HEK293 (cell line): ENCODE data around the gene PPOX.
A peak's percentile ranks its signal among the peaks of the same experiment; 100 is the strongest.

Experiments used
- GFI1B ChIP-seq: fragments of 450-650 bp; formaldehyde crosslinking; IDR thresholded peaks from 2 replicates; pipeline ENCODE4 v1.5.1; 2016; ENCODE audit warnings: missing biosample characterization, missing genetic modification characterization
- GLIS1 ChIP-seq: fragments of 450-650 bp; formaldehyde crosslinking; IDR thresholded peaks from 2 replicates; pipeline ENCODE4 v1.5.1; 2016; ENCODE audit warnings: missing biosample characterization, missing genetic modification characterization
- KLF10 ChIP-seq: fragments of 450-650 bp; IDR thresholded peaks from 2 replicates; pipeline ENCODE4 v1.5.1; 2018; ENCODE audit warnings: missing biosample characterization, mild to moderate bottlenecking, missing genetic modification characterization
- SP2 ChIP-seq: fragments of 450-650 bp; formaldehyde crosslinking; IDR thresholded peaks from 2 replicates; pipeline ENCODE4 v1.5.1; 2016; ENCODE audit warnings: missing biosample characterization, missing genetic modification characterization
- ZBTB11 ChIP-seq: fragments of 450-650 bp; formaldehyde crosslinking; conservative IDR thresholded peaks from 2 replicates; pipeline ENCODE4 v1.5.1; 2016; ENCODE audit warnings: low read depth, missing biosample characterization, missing genetic modification characterization
- ZBTB17 ChIP-seq: fragments of 450-650 bp; formaldehyde crosslinking; IDR thresholded peaks from 2 replicates; pipeline ENCODE4 v1.5.1; 2016; ENCODE audit warnings: missing biosample characterization, missing genetic modification characterization
- ZBTB20 ChIP-seq: fragments of 450-650 bp; formaldehyde crosslinking; IDR thresholded peaks from 2 replicates; pipeline ENCODE4 v1.5.1; 2016; ENCODE audit warnings: missing biosample characterization, missing genetic modification characterization
- ZBTB21 ChIP-seq: fragments of 450-650 bp; formaldehyde crosslinking; IDR thresholded peaks from 2 replicates; pipeline ENCODE4 v1.5.1; 2017; ENCODE audit warnings: missing biosample characterization, missing genetic modification characterization
- ZFP3 ChIP-seq: fragments of 450-650 bp; formaldehyde crosslinking; IDR thresholded peaks from 2 replicates; pipeline ENCODE4 v1.5.1; 2016; ENCODE audit warnings: low read depth, missing biosample characterization, missing genetic modification characterization
- ZFP69B ChIP-seq: fragments of 450-650 bp; formaldehyde crosslinking; IDR thresholded peaks from 2 replicates; pipeline ENCODE4 v1.5.1; 2016; ENCODE audit warnings: missing biosample characterization, missing genetic modification characterization
- ZNF112 ChIP-seq: fragments of 450-650 bp; formaldehyde crosslinking; IDR thresholded peaks from 2 replicates; pipeline ENCODE4 v1.5.0; 2017; ENCODE audit warnings: missing biosample characterization, missing genetic modification characterization
- ZNF114 ChIP-seq: fragments of 450-650 bp; formaldehyde crosslinking; IDR thresholded peaks from 2 replicates; pipeline ENCODE4 v1.5.0; 2017; ENCODE audit warnings: missing biosample characterization, missing genetic modification characterization
- ZNF16 ChIP-seq: fragments of 450-650 bp; formaldehyde crosslinking; IDR thresholded peaks from 2 replicates; pipeline ENCODE4 v1.5.1; 2016; ENCODE audit warnings: low read depth, missing biosample characterization, missing genetic modification characterization
- ZNF202 ChIP-seq: fragments of 450-650 bp; formaldehyde crosslinking; IDR thresholded peaks from 2 replicates; pipeline ENCODE4 v1.5.1; 2016; ENCODE audit warnings: missing biosample characterization, missing genetic modification characterization, borderline replicate concordance
- ZNF473 ChIP-seq: fragments of 450-650 bp; formaldehyde crosslinking; IDR thresholded peaks from 2 replicates; pipeline ENCODE4 v1.5.1; 2017; ENCODE audit warnings: missing biosample characterization, missing genetic modification characterization
- ZNF501 ChIP-seq: fragments of 450-650 bp; formaldehyde crosslinking; IDR thresholded peaks from 2 replicates; pipeline ENCODE4 v1.5.1; 2016; ENCODE audit warnings: missing biosample characterization, missing genetic modification characterization
- ZNF513 ChIP-seq: fragments of 450-650 bp; IDR thresholded peaks from 2 replicates; pipeline ENCODE4 v1.5.1; 2018; ENCODE audit warnings: missing biosample characterization, missing genetic modification characterization
- ZNF558 ChIP-seq: fragments of 450-650 bp; formaldehyde crosslinking; IDR thresholded peaks from 2 replicates; pipeline ENCODE4 v1.5.1; 2016; ENCODE audit warnings: missing biosample characterization, missing genetic modification characterization
- ZNF585B ChIP-seq: fragments of 450-650 bp; formaldehyde crosslinking; IDR thresholded peaks from 2 replicates; pipeline ENCODE4 v1.5.1; 2016; ENCODE audit warnings: missing biosample characterization, missing genetic modification characterization
- ZNF610 ChIP-seq: fragments of 450-650 bp; formaldehyde crosslinking; IDR thresholded peaks from 2 replicates; pipeline ENCODE4 v1.5.1; 2016; ENCODE audit warnings: missing biosample characterization, missing genetic modification characterization, borderline replicate concordance
- ZNF623 ChIP-seq: fragments of 450-650 bp; formaldehyde crosslinking; IDR thresholded peaks from 2 replicates; pipeline ENCODE4 v1.5.1; 2016; ENCODE audit warnings: missing biosample characterization, missing genetic modification characterization
- ZNF654 ChIP-seq: fragments of 450-650 bp; formaldehyde crosslinking; IDR thresholded peaks from 2 replicates; pipeline ENCODE4 v1.5.1; 2016; ENCODE audit warnings: low read depth, missing biosample characterization, missing genetic modification characterization
- ZNF664 ChIP-seq: fragments of 450-650 bp; formaldehyde crosslinking; IDR thresholded peaks from 2 replicates; pipeline ENCODE4 v1.5.1; 2016; ENCODE audit warnings: missing biosample characterization, missing genetic modification characterization
- TF ChIP-seq, protein P1 (sequence below): fragments of 450-650 bp; formaldehyde crosslinking; IDR thresholded peaks from 2 replicates; pipeline ENCODE4 v1.5.1; 2016; ENCODE audit warnings: missing biosample characterization, missing genetic modification characterization
- TF ChIP-seq, protein P2 (sequence below): fragments of 450-650 bp; formaldehyde crosslinking; IDR thresholded peaks from 2 replicates; pipeline ENCODE4 v1.5.1; 2016; ENCODE audit warnings: missing biosample characterization, missing genetic modification characterization
- TF ChIP-seq, protein P3 (sequence below): fragments of 450-650 bp; formaldehyde crosslinking; IDR thresholded peaks from 2 replicates; pipeline ENCODE4 v1.5.1; 2016; ENCODE audit warnings: missing biosample characterization, missing genetic modification characterization
- TF ChIP-seq, protein P4 (sequence below): fragments of 450-650 bp; formaldehyde crosslinking; IDR thresholded peaks from 2 replicates; pipeline ENCODE4 v1.5.1; 2016; ENCODE audit warnings: missing biosample characterization, missing genetic modification characterization

PPOX gene

GRCh38 chr1:161153682-161154337, 12.4 kb upstream of the PPOX start, which contains the start of gene UFC1 (continued):
- TF ChIP-seq, protein P1, sequence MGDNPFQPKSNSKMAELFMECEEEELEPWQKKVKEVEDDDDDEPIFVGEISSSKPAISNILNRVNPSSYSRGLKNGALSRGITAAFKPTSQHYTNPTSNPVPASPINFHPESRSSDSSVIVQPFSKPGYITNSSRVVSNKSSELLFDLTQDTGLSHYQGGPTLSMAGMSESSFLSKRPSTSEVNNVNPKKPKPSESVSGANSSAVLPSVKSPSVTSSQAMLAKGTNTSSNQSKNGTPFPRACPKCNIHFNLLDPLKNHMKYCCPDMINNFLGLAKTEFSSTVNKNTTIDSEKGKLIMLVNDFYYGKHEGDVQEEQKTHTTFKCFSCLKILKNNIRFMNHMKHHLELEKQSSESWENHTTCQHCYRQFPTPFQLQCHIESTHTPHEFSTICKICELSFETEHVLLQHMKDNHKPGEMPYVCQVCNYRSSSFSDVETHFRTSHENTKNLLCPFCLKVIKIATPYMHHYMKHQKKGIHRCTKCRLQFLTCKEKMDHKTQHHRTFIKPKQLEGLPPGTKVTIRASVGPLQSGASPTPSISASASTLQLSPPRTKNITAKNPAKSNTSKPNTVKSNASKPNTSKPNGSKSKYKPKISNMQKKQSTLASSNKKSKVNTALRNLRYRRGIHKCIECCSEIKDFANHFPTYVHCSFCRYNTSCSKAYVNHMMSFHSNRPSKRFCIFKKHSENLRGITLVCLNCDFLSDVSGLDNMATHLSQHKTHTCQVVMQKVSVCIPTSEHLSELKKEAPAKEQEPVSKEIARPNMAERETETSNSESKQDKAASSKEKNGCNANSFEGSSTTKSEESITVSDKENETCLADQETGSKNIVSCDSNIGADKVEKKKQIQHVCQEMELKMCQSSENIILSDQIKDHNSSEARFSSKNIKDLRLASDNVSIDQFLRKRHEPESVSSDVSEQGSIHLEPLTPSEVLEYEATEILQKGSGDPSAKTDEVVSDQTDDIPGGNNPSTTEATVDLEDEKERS (tag by site-specific recombination) = peak; percentile 71; the same call in 1 of the 2 replicates
- TF ChIP-seq, protein P2, sequence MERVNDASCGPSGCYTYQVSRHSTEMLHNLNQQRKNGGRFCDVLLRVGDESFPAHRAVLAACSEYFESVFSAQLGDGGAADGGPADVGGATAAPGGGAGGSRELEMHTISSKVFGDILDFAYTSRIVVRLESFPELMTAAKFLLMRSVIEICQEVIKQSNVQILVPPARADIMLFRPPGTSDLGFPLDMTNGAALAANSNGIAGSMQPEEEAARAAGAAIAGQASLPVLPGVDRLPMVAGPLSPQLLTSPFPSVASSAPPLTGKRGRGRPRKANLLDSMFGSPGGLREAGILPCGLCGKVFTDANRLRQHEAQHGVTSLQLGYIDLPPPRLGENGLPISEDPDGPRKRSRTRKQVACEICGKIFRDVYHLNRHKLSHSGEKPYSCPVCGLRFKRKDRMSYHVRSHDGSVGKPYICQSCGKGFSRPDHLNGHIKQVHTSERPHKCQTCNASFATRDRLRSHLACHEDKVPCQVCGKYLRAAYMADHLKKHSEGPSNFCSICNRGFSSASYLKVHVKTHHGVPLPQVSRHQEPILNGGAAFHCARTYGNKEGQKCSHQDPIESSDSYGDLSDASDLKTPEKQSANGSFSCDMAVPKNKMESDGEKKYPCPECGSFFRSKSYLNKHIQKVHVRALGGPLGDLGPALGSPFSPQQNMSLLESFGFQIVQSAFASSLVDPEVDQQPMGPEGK (tag by site-specific recombination) = no peak; the same call in 1 of the 2 replicates
- TF ChIP-seq ZNF610 (0 out of 2 replicates have a peak, but pooled peaks have one; percentile 30), ZBTB11 (tag by site-specific recombination) (peak; percentile 99), ZNF623 (tag by site-specific recombination) (peak; percentile 36), ZNF473 (no peak), SP2 (tag by site-specific recombination) (peak; percentile 37), ZNF654 (tag by site-specific recombination) (no peak), ZNF558 (tag by site-specific recombination) (0 out of 2 replicates have a peak, but pooled peaks have one; percentile 52), ZNF112 (tag by site-specific recombination) (no peak), ZFP3 (tag by site-specific recombination) (no peak), KLF10 (tag by site-specific recombination) (0 out of 2 replicates have a peak, but pooled peaks have one; percentile 50), ZNF202 (tag by site-specific recombination) (no peak), GLIS1 (tag by site-specific recombination) (no peak), ZNF585B (tag by site-specific recombination) (no peak), ZBTB21 (tag by site-specific recombination) (peak; percentile 72; the same call in 1 of the 2 replicates), ZBTB20 (tag by site-specific recombination) (peak; percentile 82; the same call in 1 of the 2 replicates), ZFP69B (peak; percentile 83), ZBTB17 (tag by site-specific recombination) (peak; percentile 94), ZNF664 (tag by site-specific recombination) (peak; percentile 87; the same call in 1 of the 2 replicates), ZNF513 (tag by site-specific recombination) (no peak; the same call in 1 of the 2 replicates), ZNF501 (tag by site-specific recombination) (peak; percentile 90; the same call in 1 of the 2 replicates), ZNF114 (tag by site-specific recombination) (no peak), GFI1B (tag by site-specific recombination) (no peak), ZNF16 (tag by site-specific recombination) (no peak)
- TF ChIP-seq, protein P3, sequence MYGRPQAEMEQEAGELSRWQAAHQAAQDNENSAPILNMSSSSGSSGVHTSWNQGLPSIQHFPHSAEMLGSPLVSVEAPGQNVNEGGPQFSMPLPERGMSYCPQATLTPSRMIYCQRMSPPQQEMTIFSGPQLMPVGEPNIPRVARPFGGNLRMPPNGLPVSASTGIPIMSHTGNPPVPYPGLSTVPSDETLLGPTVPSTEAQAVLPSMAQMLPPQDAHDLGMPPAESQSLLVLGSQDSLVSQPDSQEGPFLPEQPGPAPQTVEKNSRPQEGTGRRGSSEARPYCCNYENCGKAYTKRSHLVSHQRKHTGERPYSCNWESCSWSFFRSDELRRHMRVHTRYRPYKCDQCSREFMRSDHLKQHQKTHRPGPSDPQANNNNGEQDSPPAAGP (tag by site-specific recombination) = 0 out of 2 replicates have a peak, but pooled peaks have one; percentile 86
- TF ChIP-seq, protein P4, sequence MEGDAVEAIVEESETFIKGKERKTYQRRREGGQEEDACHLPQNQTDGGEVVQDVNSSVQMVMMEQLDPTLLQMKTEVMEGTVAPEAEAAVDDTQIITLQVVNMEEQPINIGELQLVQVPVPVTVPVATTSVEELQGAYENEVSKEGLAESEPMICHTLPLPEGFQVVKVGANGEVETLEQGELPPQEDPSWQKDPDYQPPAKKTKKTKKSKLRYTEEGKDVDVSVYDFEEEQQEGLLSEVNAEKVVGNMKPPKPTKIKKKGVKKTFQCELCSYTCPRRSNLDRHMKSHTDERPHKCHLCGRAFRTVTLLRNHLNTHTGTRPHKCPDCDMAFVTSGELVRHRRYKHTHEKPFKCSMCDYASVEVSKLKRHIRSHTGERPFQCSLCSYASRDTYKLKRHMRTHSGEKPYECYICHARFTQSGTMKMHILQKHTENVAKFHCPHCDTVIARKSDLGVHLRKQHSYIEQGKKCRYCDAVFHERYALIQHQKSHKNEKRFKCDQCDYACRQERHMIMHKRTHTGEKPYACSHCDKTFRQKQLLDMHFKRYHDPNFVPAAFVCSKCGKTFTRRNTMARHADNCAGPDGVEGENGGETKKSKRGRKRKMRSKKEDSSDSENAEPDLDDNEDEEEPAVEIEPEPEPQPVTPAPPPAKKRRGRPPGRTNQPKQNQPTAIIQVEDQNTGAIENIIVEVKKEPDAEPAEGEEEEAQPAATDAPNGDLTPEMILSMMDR (tag by site-specific recombination) = no peak
